Posterior cingulate gyrus (tissue), 11 donors: ENCODE data around the gene ROR1.
A peak's percentile ranks its signal among the peaks of the same experiment; 100 is the strongest.

Experiments
- DNase-seq, 10 donors: peaks; one replicate each; pipeline versions ENCODE4 v3.0.0 to v3.0.0-alpha.2; 2020 to 2021; ENCODE audit warnings: mixed read lengths in 3 of 10
- intact Hi-C: fragments of 100-400 bp; cut with DNase I; formaldehyde crosslinking; loops from one replicate; pipeline ENCODE4 v1.15.1; 2023

Gene ROR1

DNA sequence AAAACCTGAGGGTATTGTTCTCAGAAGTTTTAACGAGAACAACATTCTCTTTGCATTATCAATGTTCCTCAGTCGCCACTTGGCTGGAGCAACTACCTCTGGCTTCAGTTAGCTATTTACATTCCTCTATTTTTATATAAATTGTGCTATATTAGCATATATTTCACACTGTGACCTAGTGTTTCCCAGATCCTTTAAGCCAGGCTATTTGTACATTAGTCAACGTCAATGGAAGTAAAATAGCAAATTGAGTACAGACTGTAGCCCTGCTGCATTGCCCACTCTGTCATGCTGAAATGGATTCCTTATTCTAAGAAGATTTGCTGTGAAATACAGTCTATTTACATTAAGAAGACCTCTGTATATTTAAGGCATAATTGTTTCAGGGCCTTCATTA, 213.8 kb downstream of the ROR1 start:
- intact Hi-C loops = no loop called here
- DNase-seq = no peak

DNA sequence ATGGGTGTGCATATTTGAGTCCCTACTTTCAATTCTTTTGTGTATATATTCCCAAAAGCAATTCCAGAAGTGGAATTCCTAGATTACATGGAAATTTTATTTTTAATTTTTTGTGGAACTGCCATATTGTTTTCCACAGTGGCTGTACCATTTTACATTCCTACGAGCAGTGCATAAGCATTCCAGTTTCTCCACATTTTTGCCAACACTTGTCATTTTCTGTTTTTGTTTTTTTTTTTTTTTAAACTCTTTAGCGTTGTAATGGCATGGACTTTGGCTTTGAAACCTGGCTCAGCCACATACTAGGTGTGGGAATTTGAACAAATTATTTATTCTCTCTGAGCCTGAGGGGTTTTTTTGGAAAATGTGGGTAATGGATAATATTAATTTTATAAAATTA, 215.1 kb downstream of the ROR1 start:
- intact Hi-C loops = no loop called here

DNA sequence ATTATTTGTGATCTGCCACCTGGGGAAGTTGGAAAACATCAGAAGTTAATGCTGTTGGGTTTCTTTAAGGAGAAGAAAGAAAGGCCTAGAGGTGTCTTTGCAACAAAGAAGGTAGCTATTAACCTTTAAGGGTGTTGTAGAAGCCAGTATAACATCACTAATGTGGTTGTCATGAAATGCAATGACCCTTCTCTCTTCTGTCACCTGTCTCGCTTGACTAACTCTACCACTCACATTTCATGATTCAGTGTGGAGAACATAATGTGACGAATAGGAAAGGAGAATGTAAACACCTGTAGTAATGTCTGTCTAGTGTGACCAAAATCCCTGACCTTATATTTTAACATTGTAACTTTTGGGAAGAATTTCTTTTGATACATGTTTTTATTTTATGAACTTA, 217.9 kb downstream of the ROR1 start:
- no peak for DNase-seq
- intact Hi-C loops = no loop called here

More for the DNA sequence above, 215.1 kb downstream of the ROR1 start:
- DNase-seq = no peak

DNA sequence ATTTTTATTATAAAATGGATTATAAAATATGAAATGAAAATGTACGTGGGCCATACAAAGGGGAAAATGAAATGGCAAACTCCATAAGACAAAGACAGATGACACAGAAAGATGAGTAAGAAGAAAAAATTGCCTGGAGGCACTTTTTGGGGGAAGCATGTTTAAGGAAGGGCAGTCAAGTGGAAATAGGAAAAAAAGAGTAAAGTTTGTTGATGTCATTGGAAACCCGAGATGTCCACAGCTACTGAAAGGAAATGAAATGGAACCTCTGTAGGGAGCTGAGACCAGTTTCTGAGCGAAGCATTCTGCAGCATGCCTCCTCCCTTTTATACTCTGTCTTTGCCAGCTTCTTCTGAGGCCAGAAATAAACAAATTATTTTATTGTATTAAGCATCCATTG, 226.2 kb downstream of the ROR1 start:
- intact Hi-C loops = no loop called here
- DNase-seq = no peak

DNA sequence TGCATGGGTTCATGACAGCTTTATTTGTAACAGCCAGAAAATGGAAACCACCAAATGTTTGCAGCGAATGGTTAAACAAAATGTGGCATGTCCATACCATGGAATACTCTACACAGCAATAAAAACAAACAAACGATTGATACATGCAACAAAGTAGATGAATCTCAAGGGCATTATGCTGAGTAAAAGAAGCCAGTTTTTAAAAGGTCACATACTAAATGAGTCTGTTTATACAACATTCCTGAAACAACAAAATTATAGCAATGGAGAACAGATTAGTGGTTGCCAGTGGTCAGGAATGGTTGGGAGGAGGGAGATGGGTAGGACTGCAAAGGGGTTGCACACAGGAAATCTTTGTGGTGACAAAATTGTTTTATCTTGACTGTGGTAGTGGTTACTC, 227.2 kb downstream of the ROR1 start:
- intact Hi-C loops = no loop called here
- DNase-seq = no peak

DNA sequence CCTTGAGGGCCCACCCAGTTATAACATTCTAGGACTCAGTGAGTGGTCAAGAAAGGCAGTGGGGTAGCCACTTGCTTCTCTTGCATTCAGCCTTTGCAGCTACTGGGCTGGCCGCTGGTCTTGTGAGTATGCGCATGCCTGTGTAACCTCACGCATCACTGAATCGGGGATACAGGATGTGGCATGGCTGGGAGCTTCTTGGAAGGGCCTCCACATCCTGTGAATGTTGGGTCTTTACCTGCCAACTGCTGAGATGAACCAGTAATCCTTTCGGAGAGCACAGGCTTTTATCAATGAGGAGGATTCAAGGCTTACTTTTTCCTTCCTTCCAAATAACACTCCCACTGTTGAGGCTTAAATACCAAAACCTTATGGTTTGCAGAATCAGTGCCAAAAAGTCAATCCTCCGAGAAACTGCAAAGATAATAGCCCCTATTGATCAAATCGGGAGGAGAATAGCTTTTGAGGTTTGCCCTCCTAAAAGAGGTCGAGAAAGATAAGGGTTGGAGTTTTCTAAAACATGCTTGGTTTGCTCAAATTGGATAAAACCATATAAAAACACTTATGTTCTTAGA, 230.7 kb downstream of the ROR1 start:
- intact Hi-C loops = no loop called here
- no peak for DNase-seq

DNA sequence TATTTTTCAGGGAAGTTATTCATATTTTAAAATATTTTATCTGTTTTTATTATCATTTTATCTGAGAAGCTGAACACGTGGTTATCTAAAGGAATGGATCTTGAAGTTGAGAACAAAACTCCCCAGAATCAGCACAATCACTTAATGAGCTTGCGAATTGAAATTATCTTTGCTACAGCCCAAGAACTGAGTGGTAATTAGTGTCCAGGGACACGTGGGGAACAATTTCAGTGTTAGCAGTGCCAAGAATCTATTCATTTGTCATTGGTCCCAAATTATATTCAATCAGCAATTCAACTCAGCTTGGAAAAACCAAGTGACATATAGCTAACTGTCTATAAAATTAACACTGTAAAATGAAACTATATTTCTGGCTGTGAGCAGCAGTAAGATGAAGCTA, 232.0 kb downstream of the ROR1 start:
- DNase-seq = no peak
- intact Hi-C loops = no loop called here

DNA sequence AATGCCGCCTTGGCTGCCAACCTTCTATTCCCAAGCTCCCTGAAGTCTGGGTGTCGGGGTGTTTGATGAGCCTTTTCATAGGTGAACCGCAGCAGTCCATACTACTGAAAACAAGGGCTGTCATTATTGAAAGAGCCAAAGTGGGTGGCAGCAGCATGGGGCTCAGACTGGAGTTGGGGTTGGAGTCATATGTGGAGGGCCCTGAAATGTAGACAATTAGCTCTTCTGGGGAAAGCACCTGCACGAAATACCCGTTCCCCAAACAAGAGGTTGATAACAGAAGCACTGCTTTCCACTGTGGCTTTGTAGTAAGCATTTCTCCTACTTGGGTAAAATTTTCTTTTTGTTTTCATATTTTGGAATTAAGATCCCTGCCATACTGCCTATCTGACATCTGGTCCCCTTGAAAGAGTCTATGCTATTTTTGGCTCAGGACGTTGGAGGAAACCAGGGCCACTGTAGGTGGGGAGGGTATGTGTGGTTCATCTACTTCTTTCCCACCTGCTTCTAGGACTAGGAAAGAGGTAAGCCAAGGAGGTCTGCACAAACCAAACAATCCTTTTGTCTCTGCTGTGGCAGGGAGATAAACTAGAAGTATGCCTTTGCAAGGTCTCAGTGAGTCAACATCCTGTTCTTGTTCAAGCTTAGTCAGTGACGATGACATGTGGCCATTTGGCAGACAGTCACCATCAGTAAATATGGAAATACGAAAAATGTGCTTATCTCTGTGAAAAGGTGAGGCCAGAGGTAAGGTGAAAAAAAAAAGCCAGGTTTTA, 232.6 kb downstream of the ROR1 start:
- DNase-seq = no peak
- intact Hi-C loops = no loop called here

DNA sequence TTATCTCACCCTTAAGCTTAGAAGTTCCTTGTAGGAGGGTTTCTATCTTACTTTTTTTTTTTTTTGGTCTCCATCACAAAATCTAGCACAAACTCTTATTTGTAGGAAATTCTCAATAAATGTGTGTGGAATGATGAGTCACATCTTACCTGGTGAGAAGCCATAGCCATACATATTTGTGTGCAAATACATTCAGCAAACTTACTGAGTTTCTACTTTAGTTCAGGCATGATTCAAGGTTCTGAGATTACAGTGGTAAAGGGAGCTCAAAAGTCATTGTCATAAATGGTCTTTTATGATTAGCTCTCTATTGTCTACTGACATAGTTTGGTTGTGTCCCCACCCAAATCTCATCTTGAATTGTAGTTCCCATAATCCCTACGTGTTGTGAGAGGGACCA, 236.5 kb downstream of the ROR1 start:
- intact Hi-C loops = no loop called here
- DNase-seq = no peak

DNA sequence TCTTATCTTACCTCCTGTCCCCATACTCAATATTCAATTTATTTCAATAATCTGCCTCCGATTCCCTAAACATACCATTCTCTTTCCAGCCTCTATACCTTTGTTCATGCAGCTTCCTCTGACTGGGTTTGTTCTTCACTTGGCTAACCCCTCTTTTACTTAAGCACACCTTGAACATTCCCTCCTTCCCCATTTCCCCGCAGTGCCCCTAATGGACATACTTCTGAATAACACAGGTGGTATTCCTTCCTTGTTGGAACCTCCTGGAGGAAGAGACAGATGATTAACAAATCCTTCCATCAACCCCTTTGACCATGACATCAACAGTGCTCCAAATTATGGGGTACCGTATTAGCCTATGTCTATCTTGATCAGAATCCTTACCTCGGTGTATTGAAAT, 239.6 kb downstream of the ROR1 start:
- DNase-seq = no peak
- intact Hi-C loops = no loop called here

DNA sequence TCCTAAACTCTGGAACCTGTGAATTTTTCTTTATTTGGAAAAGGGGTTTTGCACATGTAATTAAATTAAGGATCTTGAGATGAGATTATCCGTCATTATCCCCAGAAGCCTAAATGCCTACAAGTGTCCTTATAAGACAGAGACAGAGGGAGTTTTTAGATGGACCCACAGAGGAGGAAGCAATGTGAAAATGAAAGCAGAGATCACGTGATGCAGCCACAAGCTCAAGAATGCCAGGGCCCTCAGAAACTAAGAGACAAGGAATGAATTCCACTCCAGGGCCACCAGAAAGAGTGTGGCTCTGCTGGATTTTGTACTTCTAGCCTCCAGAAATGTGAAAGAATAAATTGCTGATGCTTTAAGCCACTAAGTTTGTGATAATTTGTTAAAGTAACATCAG, 246.0 kb downstream of the ROR1 start:
- DNase-seq = peak in 1 of 10 donors; percentile 34
- intact Hi-C loops = no loop called here

DNA sequence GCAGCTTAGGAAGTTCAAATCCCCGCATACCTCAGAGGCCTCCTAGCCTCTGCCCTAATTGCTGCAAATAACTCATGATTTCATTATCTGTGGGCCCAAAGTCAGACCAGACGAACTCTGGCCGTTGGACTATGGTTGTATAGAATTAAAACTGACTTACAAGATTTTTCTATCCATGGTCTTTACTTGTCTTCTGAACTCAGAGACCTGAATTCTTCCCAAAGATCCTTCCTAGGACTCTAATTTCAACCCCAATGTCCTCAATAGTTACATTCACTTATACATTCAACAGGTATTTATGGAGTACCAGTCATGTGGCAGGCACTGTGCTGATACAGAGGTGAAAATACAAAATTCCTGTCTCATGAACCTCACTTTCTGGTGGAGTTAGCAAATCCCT, 247.2 kb downstream of the ROR1 start:
- no peak for DNase-seq
- intact Hi-C loops = no loop called here

DNA sequence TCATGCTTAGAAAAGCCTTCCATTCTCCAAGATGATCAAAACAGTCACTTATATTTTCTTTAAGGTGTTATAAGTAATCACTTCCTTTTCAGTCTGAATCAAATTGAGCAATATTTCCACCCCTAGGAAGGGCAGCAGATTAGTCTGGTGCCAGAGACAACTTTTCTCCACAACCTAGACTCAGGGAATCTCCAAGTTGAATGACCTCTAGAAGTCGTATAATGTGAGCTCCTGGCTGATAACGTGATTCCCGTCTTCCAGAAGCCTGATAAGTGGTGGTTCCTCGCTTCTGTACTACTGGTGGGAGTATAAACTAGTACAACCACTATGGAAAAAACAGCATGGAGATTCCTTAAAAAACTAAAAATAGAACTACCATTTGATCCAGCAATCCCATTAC, 251.2 kb downstream of the ROR1 start:
- intact Hi-C loops = no loop called here
- DNase-seq = no peak

DNA sequence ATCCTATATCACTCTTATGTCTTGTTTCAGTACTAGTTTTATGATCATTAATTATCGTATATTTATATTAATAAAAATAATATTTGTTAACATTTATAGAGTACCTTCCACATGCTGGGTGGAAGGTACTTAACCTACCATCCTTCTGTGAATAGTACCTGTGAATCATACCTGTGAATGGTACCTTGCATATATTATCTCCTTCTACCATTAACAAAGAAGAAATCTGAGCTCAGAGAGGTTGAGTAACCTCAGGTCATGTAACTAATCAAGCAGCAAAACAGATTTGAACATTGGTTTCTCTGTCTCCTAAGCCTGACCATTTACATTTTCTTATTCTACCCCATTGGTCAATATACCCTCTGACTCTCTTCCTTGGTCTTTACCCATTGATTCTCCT, 255.2 kb downstream of the ROR1 start:
- intact Hi-C loops = no loop called here
- no peak for DNase-seq

DNA sequence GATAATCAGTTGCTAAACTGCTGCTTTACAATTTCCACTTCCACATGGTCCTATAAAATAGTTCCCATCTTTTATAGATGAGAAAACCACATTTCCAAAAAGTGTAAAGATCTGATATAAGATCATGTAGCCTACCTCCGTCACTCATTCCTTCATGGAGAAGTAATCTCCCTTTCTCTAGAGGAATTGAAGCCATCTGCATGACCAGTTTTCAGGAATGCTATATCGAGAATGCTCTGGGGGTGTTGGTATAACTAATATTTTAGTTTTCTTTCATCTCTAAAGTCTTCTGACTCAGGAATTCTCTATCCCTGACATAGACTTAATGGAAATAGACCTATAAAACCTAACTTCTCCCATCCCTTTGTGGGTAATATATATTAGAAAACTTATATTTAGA, 256.6 kb downstream of the ROR1 start:
- intact Hi-C loops = no loop called here
- no peak for DNase-seq

DNA sequence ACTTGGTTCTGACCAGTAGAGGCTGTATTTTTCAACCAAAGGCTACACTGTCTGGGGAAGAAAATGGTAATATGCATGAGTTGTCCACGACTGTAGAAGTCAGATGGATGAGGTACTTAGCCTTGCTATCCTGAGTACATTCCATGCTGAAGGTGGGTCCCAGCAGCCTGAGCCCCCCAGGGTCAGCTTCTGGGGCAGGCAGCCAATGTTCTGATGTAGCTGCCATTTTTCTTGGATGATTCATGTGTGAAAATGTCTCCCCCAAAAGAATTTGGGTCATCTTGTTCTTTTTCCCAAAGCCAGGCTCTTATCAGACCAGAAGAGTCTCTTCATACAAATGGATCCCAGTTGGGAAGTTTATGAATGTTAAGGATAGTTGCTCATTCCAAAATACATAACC, 257.4 kb downstream of the ROR1 start:
- intact Hi-C loops = no loop called here
- no peak for DNase-seq

DNA sequence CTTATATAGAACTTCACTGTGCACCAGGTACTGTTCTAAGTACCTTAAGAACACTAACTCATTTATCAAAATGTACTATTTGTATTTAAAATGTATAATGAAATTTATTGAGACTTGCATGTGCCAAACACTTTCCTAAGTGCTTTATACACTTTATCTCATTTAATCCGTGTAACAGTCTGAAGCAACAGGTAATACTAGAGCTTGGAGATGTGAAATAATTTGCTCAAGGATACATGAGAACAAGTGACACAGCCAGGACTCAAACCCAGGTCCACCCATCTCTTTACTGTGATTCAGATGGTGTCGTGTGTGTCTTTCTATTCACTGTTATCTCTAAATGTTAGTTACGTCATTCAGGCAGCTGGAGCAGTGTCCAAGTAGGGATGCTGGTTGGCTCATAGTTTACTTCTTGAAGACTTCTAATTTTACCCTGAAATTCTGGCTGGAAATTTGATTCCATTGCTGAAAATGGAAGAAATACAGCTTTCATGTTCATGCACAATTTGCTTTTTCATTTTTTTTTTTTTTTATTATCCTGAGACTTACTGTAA, 259.9 kb downstream of the ROR1 start:
- no peak for DNase-seq
- intact Hi-C loops = no loop called here

DNA sequence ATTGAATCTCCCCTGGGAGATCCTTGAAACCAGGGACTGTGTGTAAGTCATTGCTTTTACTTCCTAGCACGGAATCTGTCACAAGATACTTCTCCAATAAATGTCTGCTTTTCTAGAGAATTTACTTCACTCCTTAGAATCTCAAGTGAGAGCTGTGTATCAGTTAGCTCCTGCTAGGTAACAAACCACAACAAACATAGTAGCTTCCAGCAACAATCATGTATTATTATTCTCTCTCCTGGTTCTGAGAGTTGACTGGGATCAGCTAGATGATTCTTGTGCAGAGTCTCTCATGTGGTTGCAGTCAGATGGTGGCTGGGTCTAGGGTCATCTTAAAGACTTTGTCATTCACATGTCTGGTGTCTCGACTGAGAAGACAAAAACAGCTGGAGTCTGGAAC, 262.7 kb downstream of the ROR1 start:
- intact Hi-C loops = no loop called here
- no peak for DNase-seq

DNA sequence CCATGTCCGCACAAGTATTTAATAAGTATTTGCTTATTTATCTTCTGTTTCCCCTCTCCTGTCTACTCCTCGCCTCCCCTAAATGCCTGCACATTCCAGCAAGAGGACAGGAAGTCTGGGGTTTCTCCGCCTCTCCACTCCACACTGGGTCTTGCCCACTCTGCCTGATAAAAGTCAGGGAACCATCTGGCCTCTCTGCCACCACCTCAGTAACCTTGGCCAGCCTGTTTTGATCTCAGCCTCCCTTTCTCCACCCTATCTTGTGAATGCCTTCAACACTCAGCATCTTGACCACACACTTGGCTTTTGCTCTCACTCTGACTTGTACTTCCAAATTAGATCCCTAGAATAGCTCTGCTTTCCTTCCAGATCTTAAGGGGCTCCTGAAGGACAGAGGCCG, 264.3 kb downstream of the ROR1 start:
- DNase-seq = no peak
- intact Hi-C loops = no loop called here

DNA sequence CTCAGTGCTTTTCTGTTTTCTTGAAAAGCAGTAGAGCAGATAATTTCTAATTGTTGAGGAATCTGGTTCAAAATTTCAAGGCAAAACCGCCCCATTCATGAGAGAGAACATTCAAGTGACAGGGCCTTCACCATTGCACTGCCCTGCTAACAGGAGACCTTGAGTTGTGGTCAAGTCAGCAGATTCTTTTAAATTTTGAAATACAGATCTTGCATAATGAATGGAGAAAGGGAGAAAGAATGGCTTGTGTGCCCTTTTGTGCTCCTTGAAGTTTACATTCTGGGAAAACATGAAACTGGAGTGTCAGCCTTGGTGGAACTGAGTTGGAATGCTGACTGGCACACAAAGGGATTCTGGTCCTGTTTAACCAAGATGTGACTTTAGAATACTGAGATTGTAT, 265.1 kb downstream of the ROR1 start:
- no peak for DNase-seq
- intact Hi-C loops = no loop called here

DNA sequence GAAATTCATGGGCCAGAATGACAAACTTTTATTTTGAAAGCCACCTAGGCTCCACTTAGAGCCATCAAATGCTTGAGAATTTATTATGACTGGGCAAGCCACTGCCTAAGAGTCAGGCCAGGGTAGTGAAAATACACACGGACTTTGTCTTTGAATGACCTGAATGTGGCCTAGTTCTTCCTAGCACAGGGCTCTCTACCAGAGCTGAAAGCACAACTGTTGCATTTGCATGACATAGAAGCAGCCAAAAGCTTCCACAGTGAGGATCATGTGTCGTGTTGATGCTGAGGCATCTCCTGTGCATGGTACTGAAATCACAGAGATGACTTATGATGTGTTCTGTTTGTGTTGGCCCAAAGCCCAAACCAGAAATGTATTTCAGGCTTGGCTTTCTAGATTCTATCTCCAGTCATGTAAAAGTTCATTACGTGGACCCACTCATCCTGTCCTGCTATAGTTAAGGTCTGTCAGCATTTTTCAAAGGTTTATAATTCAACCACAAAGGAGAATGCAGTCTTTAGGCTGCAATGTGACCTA, 265.6 kb downstream of the ROR1 start:
- no peak for DNase-seq
- intact Hi-C loops = no loop called here
